Measurements from ENCODE around the gene IL17RC.

The IL17RC gene

DNA sequence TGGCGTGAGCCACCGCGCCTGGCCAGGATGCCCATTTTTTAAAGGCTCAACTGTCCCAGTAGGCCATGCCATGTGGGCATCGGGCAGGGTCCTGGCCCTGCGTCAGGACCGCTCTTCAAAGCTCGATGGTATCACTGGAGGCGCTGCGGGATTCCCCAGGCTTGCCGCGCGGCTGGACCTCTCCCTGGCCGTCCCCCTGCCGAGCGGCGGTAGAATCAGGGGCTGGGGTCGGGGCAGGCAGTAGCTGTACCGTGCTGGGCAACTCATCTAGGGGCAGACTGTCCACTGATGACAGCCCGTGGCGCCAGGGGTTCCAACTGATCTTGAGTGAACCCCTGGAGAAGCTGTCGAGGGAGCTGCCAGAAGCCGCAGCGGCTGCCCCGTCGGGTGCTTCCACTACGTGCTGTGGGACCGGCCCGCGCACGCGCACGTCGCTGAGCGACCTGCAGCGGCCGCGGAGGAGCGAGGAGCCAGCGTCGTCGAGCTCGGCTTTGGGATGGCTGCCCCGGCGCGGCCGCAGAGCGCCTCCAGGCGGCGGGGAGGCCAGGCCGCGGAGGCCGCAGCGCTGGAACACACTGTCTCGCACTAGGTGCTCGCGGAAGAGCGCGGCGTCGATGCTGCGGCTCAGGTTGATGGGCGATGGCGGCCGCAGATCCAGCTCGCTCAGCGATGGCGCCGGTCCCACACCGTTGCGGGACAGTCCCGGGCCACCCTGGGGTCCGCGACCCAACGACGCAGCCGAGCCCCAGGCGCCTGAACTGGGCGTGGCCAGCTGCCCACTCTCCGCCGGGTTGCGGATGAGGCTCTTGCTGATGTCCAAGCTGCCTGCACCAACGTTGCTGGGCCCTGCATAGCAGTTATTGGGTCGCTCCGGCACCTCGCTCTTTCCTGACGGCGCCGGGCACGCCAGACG is 29.5 kb downstream of the IL17RC start:
- TF ChIP-seq, protein P1, sequence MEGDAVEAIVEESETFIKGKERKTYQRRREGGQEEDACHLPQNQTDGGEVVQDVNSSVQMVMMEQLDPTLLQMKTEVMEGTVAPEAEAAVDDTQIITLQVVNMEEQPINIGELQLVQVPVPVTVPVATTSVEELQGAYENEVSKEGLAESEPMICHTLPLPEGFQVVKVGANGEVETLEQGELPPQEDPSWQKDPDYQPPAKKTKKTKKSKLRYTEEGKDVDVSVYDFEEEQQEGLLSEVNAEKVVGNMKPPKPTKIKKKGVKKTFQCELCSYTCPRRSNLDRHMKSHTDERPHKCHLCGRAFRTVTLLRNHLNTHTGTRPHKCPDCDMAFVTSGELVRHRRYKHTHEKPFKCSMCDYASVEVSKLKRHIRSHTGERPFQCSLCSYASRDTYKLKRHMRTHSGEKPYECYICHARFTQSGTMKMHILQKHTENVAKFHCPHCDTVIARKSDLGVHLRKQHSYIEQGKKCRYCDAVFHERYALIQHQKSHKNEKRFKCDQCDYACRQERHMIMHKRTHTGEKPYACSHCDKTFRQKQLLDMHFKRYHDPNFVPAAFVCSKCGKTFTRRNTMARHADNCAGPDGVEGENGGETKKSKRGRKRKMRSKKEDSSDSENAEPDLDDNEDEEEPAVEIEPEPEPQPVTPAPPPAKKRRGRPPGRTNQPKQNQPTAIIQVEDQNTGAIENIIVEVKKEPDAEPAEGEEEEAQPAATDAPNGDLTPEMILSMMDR (IDR thresholded peaks at IDR 0.05; ENCODE audit: low read depth, low read length, missing control alignments) = peak; percentile 73
- no peak for DNase-seq (ENCODE audit: extremely low read depth, low read depth)
- peak overlapping the region; percentile 58 for H3K4me3 ChIP-seq (replicated peaks; ENCODE audit: low read depth, low read length)

DNA sequence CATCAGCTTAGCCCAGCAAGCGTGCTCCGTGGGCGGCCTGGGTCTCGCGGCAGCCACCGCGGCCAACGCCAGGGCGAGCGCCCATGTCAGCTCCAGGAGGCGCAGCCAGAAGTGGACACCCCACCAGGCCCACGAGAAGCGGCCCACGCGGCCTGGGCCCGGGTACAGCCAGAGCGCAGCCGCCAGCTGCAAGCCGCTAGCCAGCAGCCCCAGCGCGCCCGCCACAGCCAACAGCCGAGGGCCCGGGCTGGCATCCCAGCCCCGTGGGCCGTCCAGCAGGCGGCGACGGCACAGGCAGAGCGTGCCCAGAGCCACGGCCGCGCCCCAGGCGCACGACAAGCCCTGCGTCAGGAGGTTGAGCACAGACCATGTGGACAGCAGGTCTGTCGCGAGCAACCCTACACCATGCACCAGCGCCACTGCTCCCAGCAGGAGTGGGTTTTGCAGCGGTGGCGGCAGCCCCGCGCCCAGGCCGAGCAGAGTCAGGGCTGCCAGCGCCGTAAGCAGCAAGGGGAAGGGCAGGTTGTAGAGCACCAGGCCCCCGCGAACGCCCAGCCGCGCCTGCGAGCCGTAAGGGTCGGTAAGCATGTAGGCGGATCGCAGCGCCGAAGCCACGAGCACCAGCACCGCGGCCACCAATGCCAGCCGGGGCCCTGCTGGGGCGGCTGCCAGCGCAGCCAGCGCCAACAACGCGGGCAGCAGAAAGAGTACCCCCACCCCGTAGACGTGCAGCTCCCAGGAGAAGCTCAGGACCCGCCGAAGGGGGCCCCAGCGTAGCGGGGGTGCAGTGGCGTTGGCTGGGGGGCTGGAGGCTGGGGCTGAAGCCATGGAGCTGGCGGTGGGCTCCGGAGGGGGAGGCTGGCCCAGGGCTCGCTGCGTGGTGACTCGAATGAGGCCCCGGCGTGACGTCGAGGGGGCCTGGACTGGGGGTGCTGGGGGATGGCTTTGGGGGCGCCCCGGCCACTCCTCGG is 30.4 kb downstream of the IL17RC start:
- TF ChIP-seq, protein P1 (IDR thresholded peaks at IDR 0.05; ENCODE audit: low read depth, low read length, missing control alignments) = peak; percentile 52
- no peak for DNase-seq (ENCODE audit: extremely low read depth, low read depth)
- H3K4me3 ChIP-seq (replicated peaks; ENCODE audit: low read depth, low read length) = peak overlapping the region; percentile 58

DNA sequence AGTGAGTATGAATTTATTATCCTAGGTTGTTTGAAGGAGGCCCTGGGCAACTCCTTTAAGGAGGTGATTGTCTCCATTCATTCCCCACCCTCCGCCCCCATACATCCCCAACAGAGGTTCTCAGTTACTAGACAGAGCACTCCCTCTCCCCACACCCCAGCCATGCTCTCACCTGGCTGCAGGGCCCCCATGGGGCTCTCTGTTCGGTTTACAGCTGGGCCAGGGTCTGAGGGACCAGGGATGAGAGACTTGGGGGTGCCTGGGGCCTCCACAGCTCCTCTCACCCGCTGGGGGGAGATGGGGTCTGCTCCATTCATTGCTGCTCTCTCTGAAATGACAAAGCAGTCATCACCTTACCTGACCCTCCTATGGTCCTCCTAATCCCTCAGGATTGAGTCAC is 31.7 kb downstream of the IL17RC start:
- TF ChIP-seq, protein P1 (IDR thresholded peaks at IDR 0.05; ENCODE audit: low read depth, low read length, missing control alignments) = no peak
- H3K4me3 ChIP-seq (replicated peaks; ENCODE audit: low read depth, low read length) = no peak overlapping the region
- DNase-seq (ENCODE audit: extremely low read depth, low read depth) = no peak

DNA sequence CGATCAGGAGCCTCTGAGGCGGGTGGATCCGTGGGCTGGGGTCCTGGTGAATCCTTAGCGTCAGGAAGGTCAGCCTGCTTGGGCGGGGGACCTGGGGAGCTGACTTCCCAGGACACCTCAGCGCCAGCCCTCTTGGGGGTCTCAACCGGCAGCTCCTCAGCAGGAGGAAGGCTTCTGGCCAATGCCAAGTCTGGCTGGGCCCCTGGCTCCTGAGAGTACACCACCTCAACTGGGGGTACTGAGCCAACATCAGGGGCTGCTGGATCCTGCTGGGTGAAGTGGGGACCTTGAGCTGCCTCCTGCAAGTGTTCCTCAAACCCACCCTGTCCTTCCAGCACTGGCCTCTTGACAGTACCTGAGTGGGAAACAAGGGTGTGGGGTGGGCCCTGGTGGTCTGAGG is 32.2 kb downstream of the IL17RC start:
- no peak for DNase-seq (ENCODE audit: extremely low read depth, low read depth)
- TF ChIP-seq, protein P1 (IDR thresholded peaks at IDR 0.05; ENCODE audit: low read depth, low read length, missing control alignments) = no peak
- no peak overlapping the region for H3K4me3 ChIP-seq (replicated peaks; ENCODE audit: low read depth, low read length)

DNA sequence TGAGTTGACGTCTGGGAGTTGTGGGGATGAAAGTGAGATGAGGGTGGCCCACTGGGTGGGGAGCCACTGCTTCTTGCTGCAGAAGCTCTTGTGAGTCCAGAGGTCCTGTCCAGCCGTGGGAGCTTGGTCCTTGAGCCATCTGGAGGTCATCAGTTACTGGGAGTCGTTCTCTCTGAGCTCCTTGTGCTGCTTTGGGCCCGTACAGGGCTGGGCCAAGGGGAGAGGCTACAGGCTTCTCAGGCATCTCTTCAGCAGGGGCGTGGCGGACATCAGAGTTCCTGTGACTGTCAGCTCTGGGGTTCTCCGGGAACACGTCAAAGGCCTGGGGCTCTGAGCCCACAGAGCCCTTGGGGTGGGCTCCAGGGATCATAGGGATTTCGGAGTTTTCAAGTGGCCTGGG is 32.7 kb downstream of the IL17RC start:
- TF ChIP-seq, protein P1 (IDR thresholded peaks at IDR 0.05; ENCODE audit: low read depth, low read length, missing control alignments) = no peak
- DNase-seq (ENCODE audit: extremely low read depth, low read depth) = no peak
- H3K4me3 ChIP-seq (replicated peaks; ENCODE audit: low read depth, low read length) = no peak overlapping the region

DNA sequence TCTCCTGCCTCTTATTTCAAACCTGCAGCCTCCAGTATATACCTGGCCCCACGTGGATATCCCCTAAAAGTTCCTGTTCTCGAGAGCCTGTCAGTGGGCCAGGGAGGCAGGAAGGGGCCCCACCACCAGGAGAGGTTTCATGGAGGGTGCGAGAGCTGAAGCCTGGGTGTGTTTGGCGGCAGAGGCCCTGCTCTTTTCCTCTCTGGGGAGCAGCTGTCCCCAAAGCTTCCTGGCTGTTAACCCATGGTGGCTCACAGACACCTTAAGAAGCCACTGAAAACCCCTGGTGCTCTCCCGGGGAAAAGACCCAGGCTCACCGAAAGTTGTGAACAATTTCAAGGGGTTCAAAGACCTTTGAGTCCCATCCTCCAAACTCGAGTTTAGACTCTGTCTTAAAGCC is 34.2 kb downstream of the IL17RC start:
- TF ChIP-seq, protein P1 (IDR thresholded peaks at IDR 0.05; ENCODE audit: low read depth, low read length, missing control alignments) = no peak
- DNase-seq (ENCODE audit: extremely low read depth, low read depth) = no peak
- peak overlapping the region; percentile 54; the same call in 1 of the 2 replicates for H3K4me3 ChIP-seq (replicated peaks; ENCODE audit: low read depth, low read length)

Measured in HFF-Myc (cell line).